PFSK-1 (cell line): ENCODE data around the gene BEND5.

Experiments
- FOXP2 ChIP-seq: optimal IDR thresholded peaks from 2 replicates; pipeline ENCODE3; 2011; ENCODE audit warnings: borderline replicate concordance, control low read depth, inconsistent platforms; ENCODE audit not compliant: insufficient read depth; ENCODE audit errors: extremely low read length, extremely low read depth
- POLR2AphosphoS5 ChIP-seq: IDR thresholded peaks from 2 replicates; pipeline ENCODE4 v1.6.1; 2012; ENCODE audit warnings: low read depth, mild to moderate bottlenecking, control low read depth, low read length, moderate library complexity
- SIN3A ChIP-seq: IDR thresholded peaks from 2 replicates; pipeline ENCODE4 v1.6.1; 2012; ENCODE audit warnings: mild to moderate bottlenecking, low read length, moderate library complexity, borderline replicate concordance; ENCODE audit not compliant: insufficient read depth
- TAF1 ChIP-seq: IDR thresholded peaks from 2 replicates; pipeline ENCODE4 v1.6.1; 2012; ENCODE audit warnings: low read length, control low read depth, borderline replicate concordance; ENCODE audit not compliant: insufficient read depth
- TF ChIP-seq, protein P1 (sequence below), 2 experiments: IDR thresholded peaks; 2 replicates each; pipeline versions ENCODE4 v1.6.1 to v1.8.0; 2011 to 2012; ENCODE audit warnings: low read depth in 2 of 2, low read length in 2 of 2, control low read depth in 1 of 2, inconsistent platforms in 1 of 2, mild to moderate bottlenecking in 1 of 2, moderate library complexity in 1 of 2; ENCODE audit not compliant: insufficient read depth in 1 of 2

Gene BEND5

DNA sequence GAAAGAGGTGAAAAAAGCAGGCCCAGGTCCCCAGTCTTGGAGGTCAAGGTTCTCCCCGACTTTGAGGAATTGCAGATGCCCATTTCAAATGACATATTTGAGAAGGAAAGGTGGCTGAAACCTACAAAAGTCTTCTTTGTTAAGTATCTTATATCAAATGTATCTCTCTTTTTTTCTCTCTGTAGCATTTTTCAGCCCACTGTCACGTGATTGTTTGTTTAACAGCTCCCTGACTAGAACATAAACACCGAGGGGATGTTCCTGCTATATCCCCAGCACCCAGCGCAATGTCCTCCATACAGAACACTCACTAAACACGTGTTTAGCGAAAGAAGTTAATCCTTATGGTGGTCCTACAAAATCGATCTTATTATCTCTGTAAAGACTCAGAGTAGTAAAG lies 27.6 kb downstream of the BEND5 start:
- TF ChIP-seq, protein P1, sequence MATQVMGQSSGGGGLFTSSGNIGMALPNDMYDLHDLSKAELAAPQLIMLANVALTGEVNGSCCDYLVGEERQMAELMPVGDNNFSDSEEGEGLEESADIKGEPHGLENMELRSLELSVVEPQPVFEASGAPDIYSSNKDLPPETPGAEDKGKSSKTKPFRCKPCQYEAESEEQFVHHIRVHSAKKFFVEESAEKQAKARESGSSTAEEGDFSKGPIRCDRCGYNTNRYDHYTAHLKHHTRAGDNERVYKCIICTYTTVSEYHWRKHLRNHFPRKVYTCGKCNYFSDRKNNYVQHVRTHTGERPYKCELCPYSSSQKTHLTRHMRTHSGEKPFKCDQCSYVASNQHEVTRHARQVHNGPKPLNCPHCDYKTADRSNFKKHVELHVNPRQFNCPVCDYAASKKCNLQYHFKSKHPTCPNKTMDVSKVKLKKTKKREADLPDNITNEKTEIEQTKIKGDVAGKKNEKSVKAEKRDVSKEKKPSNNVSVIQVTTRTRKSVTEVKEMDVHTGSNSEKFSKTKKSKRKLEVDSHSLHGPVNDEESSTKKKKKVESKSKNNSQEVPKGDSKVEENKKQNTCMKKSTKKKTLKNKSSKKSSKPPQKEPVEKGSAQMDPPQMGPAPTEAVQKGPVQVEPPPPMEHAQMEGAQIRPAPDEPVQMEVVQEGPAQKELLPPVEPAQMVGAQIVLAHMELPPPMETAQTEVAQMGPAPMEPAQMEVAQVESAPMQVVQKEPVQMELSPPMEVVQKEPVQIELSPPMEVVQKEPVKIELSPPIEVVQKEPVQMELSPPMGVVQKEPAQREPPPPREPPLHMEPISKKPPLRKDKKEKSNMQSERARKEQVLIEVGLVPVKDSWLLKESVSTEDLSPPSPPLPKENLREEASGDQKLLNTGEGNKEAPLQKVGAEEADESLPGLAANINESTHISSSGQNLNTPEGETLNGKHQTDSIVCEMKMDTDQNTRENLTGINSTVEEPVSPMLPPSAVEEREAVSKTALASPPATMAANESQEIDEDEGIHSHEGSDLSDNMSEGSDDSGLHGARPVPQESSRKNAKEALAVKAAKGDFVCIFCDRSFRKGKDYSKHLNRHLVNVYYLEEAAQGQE (IDR thresholded peaks at IDR 0.05; ENCODE audit: insufficient read depth in 1 of 2, low read depth in 2 of 2, low read length in 2 of 2) = no peak
- TF ChIP-seq POLR2AphosphoS5 (no peak), FOXP2 (no peak), TAF1 (no peak), SIN3A (no peak)

DNA sequence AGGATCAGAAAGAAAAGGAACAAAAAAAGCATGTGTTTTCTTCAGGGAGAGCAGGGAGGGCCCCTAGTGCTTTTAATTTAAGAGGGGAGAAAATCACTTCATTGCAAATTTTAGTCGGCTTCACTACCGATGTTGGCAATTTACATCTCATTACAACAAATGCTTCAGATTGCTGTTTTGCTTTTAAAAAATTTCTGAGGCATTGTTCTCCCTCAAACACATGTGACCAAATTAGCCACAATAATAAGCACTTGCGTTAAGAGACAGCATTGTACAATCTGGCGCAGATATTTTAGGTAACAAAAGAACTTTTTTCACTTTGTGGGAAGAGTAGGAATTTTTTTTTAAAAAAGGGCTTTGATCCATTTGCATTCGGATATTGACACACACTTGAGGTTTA lies 29.8 kb downstream of the BEND5 start:
- no peak for TF ChIP-seq SIN3A
- TF ChIP-seq FOXP2 = no peak
- TF ChIP-seq, protein P1 (IDR thresholded peaks at IDR 0.05; ENCODE audit: insufficient read depth in 1 of 2, low read depth in 2 of 2, low read length in 2 of 2) = no peak
- no peak for TF ChIP-seq TAF1
- no peak for TF ChIP-seq POLR2AphosphoS5

DNA sequence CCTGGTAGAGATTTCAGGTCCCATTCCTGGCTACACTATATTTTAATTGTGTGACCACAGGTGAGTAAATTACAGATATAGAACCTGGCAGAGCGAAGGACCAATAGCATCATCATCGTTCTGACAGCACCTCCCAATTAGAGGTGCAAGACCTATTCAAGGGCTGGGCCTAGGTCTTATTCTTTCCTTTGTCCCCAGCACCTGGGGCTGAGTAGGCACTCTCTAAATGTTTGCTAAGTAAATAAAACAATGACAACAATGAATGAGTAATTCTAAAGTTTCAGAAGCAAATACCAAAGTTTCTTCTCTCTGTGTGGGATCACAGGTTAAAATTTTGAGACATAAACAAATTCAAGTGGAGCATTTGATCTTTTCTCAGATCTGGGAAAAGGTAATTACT lies 32.7 kb downstream of the BEND5 start:
- TF ChIP-seq FOXP2 (no peak), SIN3A (no peak), POLR2AphosphoS5 (no peak), TAF1 (no peak)
- TF ChIP-seq, protein P1 (IDR thresholded peaks at IDR 0.05; ENCODE audit: insufficient read depth in 1 of 2, low read depth in 2 of 2, low read length in 2 of 2) = no peak

DNA sequence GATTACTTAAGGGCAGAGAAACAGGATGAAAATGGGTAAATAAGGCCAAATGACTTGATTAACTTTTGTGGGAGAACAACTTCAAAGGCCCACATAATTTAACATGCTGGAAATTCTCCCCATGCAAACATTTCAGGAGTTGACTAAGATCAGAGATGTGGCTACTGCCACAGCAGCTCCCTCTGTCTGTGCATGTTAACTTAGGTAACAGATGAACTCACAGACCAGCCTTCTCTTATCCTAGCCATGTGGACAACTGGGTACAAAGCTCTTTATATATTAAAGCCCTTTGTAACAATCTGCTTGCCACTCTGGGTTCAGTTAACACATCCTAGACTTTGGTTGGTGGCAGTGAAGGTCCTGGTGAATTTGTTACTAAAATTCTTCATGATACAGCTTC lies 33.2 kb downstream of the BEND5 start:
- no peak for TF ChIP-seq SIN3A
- TF ChIP-seq FOXP2 = no peak
- no peak for TF ChIP-seq TAF1
- no peak for TF ChIP-seq POLR2AphosphoS5
- TF ChIP-seq, protein P1 (IDR thresholded peaks at IDR 0.05; ENCODE audit: insufficient read depth in 1 of 2, low read depth in 2 of 2, low read length in 2 of 2) = no peak

DNA sequence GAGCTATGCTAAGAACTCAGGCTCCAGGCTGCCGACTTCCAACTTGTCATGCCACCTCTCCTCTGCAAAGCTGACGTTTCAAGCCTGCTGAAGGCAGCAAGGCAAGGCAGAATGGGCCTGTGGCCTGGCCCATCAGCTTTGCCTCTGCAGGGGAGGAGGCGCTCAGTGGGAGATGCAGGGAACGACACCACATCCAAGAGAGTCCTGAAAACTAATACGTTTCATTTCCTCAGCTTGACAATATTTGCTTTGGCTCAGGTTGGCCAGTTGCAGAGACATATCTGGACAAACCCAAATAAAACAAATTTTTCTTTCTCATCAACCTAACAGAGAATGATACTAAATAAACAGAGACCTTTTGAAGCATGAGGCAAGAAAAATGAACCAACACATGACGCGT lies 35.3 kb downstream of the BEND5 start:
- TF ChIP-seq, protein P1 (IDR thresholded peaks at IDR 0.05; ENCODE audit: insufficient read depth in 1 of 2, low read depth in 2 of 2, low read length in 2 of 2) = no peak
- TF ChIP-seq POLR2AphosphoS5 = no peak
